Thyroid gland (tissue), 4 donors: Measurements from ENCODE around the gene TMEM170B. TPM values are rescaled to one million over a fixed set of nuclear protein-coding genes. Genes with fewer than 3 reads are reported as not detected.

Source experiments
- DNase-seq, 2 donors: peaks; one replicate each; pipeline ENCODE4 v3.0.0-alpha.2; 2019
- H3K27ac ChIP-seq, 3 donors: fragments of 200-600 bp; sonication (generic); 1 replicate in 2 of 3; 2 replicates in 1 of 3; pipeline ENCODE4 v1.5.1; 2016 to 2019; ENCODE audit warnings: mild to moderate bottlenecking in 1 of 3, moderate library complexity in 1 of 3
- H3K27me3 ChIP-seq: fragments of 200-600 bp; sonication (generic); one replicate; pipeline ENCODE4 v1.5.1; 2019
- H3K36me3 ChIP-seq, 2 donors: fragments of 200-600 bp; sonication (generic); one replicate each; pipeline ENCODE4 v1.5.1; 2016 to 2019
- H3K4me1 ChIP-seq, 2 donors: fragments of 200-600 bp; sonication (generic); one replicate each; pipeline ENCODE4 v1.5.1; 2017 to 2019
- H3K4me3 ChIP-seq, 3 donors: fragments of 200-600 bp; sonication (generic); replicated peaks in 1 of 3; 1 replicate in 2 of 3; 2 replicates in 1 of 3; pipeline ENCODE4 v1.5.1; 2016; ENCODE audit warnings: mild to moderate bottlenecking in 1 of 3
- H3K9me3 ChIP-seq: fragments of 200-600 bp; sonication (generic); one replicate; pipeline ENCODE4 v1.5.1; 2017
- CTCF ChIP-seq, 6 experiments: fragments of 200-600 bp in 3 of 6; fragments of 450-650 bp in 3 of 6; sonication (generic) in 3 of 6; IDR thresholded peaks; one replicate each; pipeline ENCODE4 v1.5.1; 2016 to 2019; ENCODE audit warnings: antibody characterized with exemption in 6 of 6, mild to moderate bottlenecking in 2 of 6, inconsistent platforms in 1 of 6, moderate library complexity in 1 of 6
- POLR2A ChIP-seq, 2 donors: fragments of 450-650 bp; IDR thresholded peaks; one replicate each; pipeline ENCODE4 v1.6.1; 2017; ENCODE audit warnings: antibody characterized with exemption in 2 of 2, mild to moderate bottlenecking in 2 of 2, moderate library complexity in 1 of 2
- WGBS, 2 donors: methylation state at CpG; one replicate each; pipeline ENCODE4 v1.1.5; 2017; 5-methylcytosine and 5-hydroxymethylcytosine counted together
- intact Hi-C: fragments of 100-400 bp; cut with DNase I; formaldehyde crosslinking; loops from one replicate; pipeline ENCODE4 v1.15.1; 2023
- total RNA-seq, 4 donors: library from RNA; depleted of rRNA; stranded (reverse); fragments of >200 nt; gene quantifications; one replicate each; pipeline ENCODE4 v1.2.3, GENCODE V29; 2016

The TMEM170B gene
- total RNA-seq, 4 donors from 2014 or later: 6.6 to 12.7 (median 7.7) TPM

- TF ChIP-seq POLR2A (IDR thresholded peaks at IDR 0.05) (no peak), CTCF (IDR thresholded peaks at IDR 0.05) (no peak)
- DNase-seq: no peak
- no peaks in the 10 kb centered on the region for H3K36me3 ChIP-seq
- 63 to 85% methylated on average over 3 of the region's 3 CpGs for WGBS, 2 donors
- H3K9me3 ChIP-seq: no peaks in the 10 kb centered on the region
- no peak overlapping the region for H3K27ac ChIP-seq
- H3K27me3 ChIP-seq: no peaks in the 10 kb centered on the region
- peaks cover 0 to 3% of the 10 kb centered on the region in 2 donors for H3K4me1 ChIP-seq
- intact Hi-C loops: no loop called here
- no peak overlapping the region for H3K4me3 ChIP-seq
Measured at GRCh38 chr6:11589261-11589660, 51.7 kb downstream of the TMEM170B start.

DNA sequence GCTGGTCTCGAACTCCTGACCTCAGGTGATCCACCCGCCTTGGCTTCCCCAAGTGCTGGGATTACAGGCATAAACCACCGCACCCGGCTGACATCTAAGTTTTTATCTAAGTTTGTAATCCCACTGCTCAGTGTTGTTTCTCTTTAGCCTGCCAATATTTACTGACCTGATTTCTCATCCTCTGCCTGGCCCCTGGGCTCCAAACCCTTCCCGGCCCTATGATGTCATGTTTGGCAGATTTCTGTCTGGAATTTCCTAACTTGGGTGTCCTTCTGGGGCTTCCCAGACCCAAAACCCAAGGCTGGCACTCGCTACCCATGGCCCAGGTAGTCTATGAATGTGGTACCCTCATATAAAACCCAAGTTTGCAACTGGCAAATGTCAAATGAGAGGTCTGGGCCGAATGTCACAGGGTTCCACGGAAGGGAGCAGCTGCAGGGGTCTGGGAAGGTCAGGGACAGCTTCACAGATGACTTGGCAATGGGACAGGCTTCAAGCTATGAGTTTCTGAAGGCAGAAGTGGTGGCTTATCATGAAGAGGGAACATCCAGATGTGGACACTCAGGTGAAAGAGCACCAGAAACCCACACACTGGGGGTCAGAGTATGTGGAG, 54.9 kb downstream of the TMEM170B start:
- Histone ChIP-seq H3K4me3 (no peak overlapping the region), H3K4me1 (no peaks in the 10 kb centered on the region), H3K27ac (no peak overlapping the region), H3K9me3 (no peaks in the 10 kb centered on the region), H3K36me3 (no peaks in the 10 kb centered on the region), H3K27me3 (no peaks in the 10 kb centered on the region)
- intact Hi-C loops: no loop called here
- WGBS, 2 donors: 78 to 79% methylated on average over 8 of the region's 8 CpGs
- no peak for TF ChIP-seq POLR2A (IDR thresholded peaks at IDR 0.05)
- DNase-seq: no peak

- Histone ChIP-seq H3K27me3 (no peaks in the 10 kb centered on the region), H3K4me3 (no peak overlapping the region), H3K4me1 (no peaks in the 10 kb centered on the region), H3K9me3 (no peaks in the 10 kb centered on the region), H3K27ac (no peak overlapping the region), H3K36me3 (no peaks in the 10 kb centered on the region)
- TF ChIP-seq CTCF (IDR thresholded peaks at IDR 0.05) (no peak), POLR2A (IDR thresholded peaks at IDR 0.05) (no peak)
- no peak for DNase-seq
- WGBS, 2 donors: 75 to 77% methylated on average over 8 to 9 of the region's 9 CpGs
- intact Hi-C loops: no loop called here
Measured at GRCh38 chr6:11593096-11593495, 55.5 kb downstream of the TMEM170B start.

DNA sequence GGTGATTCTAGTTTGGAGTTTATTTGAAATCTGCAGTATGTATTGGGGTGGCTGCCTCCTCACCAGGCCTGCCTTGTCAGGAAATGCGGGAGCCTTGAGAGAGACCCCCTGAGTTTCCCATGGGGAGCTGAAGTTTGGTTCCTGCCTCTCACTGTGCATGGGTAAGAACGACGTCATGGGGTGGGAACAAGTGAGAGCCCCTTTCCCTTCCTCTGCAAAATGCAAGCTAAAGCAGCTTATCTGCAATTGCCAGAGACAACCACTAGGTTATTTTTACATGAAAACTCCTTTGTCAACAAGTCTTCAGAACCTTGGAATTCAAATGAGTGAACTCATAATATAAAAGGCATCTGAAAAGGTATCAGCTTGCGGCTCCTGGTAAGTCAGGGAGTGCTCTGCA, 58.4 kb downstream of the TMEM170B start:
- Histone ChIP-seq H3K9me3 (no peaks in the 10 kb centered on the region), H3K27me3 (no peaks in the 10 kb centered on the region), H3K27ac (no peak overlapping the region), H3K4me3 (no peak overlapping the region), H3K4me1 (no peaks in the 10 kb centered on the region), H3K36me3 (no peaks in the 10 kb centered on the region)
- TF ChIP-seq POLR2A (IDR thresholded peaks at IDR 0.05): no peak
- TF ChIP-seq CTCF (IDR thresholded peaks at IDR 0.05): no peak
- intact Hi-C loops: no loop called here
- no peak for DNase-seq
- WGBS, 2 donors: 69 to 74% methylated on average over 4 of the region's 4 CpGs

DNA sequence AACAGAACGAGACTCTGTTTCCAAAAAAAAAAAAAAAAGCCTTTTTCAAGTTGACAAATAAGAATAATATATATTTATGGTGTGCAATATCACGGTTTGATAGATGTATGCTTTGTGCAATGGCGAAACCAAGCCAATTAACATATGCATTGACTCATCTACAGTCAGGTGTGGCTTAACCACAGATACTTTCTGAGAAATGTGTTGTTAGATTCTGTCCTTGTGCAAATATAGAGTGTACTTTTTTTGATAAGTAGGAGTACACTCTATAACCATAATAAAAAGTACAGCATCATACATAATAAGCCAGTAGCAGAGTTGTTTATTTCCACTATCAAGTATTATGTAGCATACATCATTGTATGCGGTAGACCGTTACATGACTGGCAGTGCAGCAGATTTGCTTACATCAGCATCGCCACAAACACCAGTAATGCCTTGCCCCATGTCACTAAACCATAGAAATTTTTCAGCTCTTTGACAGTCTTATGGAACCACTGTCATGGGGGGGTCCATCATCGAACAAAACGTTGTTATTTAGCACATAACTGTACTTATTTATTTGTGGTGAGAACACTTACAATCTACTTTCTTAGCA, 59.2 kb downstream of the TMEM170B start:
- DNase-seq: no peak
- intact Hi-C loops: no loop called here
- WGBS, 2 donors: 83 to 85% methylated on average over 8 of the region's 8 CpGs
- Histone ChIP-seq H3K27me3 (no peaks in the 10 kb centered on the region), H3K4me3 (no peak overlapping the region), H3K27ac (no peak overlapping the region), H3K4me1 (no peaks in the 10 kb centered on the region), H3K9me3 (no peaks in the 10 kb centered on the region), H3K36me3 (no peaks in the 10 kb centered on the region)
- TF ChIP-seq POLR2A (IDR thresholded peaks at IDR 0.05) (no peak), CTCF (IDR thresholded peaks at IDR 0.05) (no peak)
